Endothelial cell of umbilical vein (primary cell): ENCODE data around the gene HECW1. TPM values are rescaled to one million over a fixed set of nuclear protein-coding genes. Genes with fewer than 3 reads are reported as not detected.

Experiments
- BruUV-seq: library from RNA; stranded (reverse); fragments of 400-500 nt; replicated peaks from 2 replicates; lab custom pipeline; 2021; lab: Mats Ljungman, UMichigan
- CTCF ChIA-PET: fragments of 300-600, 350-600 bp; sonication (Branson Sonifier 250); formaldehyde crosslinking; loops from one replicate; lab custom pipeline; 2021; ENCODE audit warnings: antibody characterized with exemption, inconsistent platforms; lab: Charles Lee
- POLR2A ChIA-PET: fragments of 300-600, 350-600 bp; sonication (Branson Sonifier 250); formaldehyde crosslinking; loops from one replicate; lab custom pipeline; 2021; ENCODE audit warnings: antibody characterized with exemption, inconsistent platforms; lab: Charles Lee
- DNase-seq: peaks from one replicate; pipeline ENCODE4 v3.0.0-alpha.2; 2011; ENCODE audit warnings: low read depth, low spot score
- FAIRE-seq: peaks from 2 replicates; lab custom pipeline; 2011; peaks lifted over from hg19 to GRCh38; lab: Jason Lieb, UNC
- H2AFZ ChIP-seq: 2 replicates; pipeline ENCODE4 v1.6.0; 2012; ENCODE audit warnings: low read depth, low read length, control low read depth, inconsistent platforms
- H3K27ac ChIP-seq: 2 replicates; pipeline ENCODE4 v1.5.1; 2011; ENCODE audit warnings: low read depth, mild to moderate bottlenecking, control low read depth, low read length, moderate library complexity; ENCODE audit not compliant: insufficient read depth
- H3K27me3 ChIP-seq, 2 experiments: 2 replicates each; pipeline versions ENCODE4 v1.6.0 to v1.6.1; 2011; ENCODE audit warnings: low read length in 2 of 2, mixed read lengths in 1 of 2; ENCODE audit not compliant: control insufficient read depth in 2 of 2, insufficient read depth in 2 of 2
- H3K36me3 ChIP-seq, 2 experiments: 2 replicates in 1 of 2; 3 replicates in 1 of 2; pipeline ENCODE4 v1.5.1; 2011; ENCODE audit warnings: low read length in 2 of 2, mild to moderate bottlenecking in 1 of 2, moderate library complexity in 1 of 2; ENCODE audit not compliant: control insufficient read depth in 2 of 2, insufficient read depth in 2 of 2; ENCODE audit errors: extremely low read depth in 1 of 2
- H3K4me1 ChIP-seq: 3 replicates; pipeline ENCODE4 v1.5.1; 2011; ENCODE audit warnings: mild to moderate bottlenecking, low read length; ENCODE audit not compliant: control insufficient read depth, insufficient read depth; ENCODE audit errors: extremely low read depth
- H3K4me2 ChIP-seq: 2 replicates; pipeline ENCODE4 v1.6.1; 2011; ENCODE audit warnings: low read length, control low read depth, mixed read lengths; ENCODE audit not compliant: insufficient read depth
- H3K4me3 ChIP-seq, 3 experiments: fragments of 200-600 bp in 1 of 3; sonication (generic), shearing (Covaris generic) in 1 of 3; replicated peaks in 1 of 3; 2 replicates each; pipeline ENCODE4 v1.5.1; 2011 to 2016; ENCODE audit warnings: control low read depth in 3 of 3, low read length in 3 of 3, mild to moderate bottlenecking in 2 of 3, inconsistent platforms in 1 of 3, low read depth in 1 of 3, moderate library complexity in 1 of 3; ENCODE audit not compliant: insufficient read depth in 1 of 3
- H3K79me2 ChIP-seq: 2 replicates; pipeline ENCODE4 v1.6.0; 2012; ENCODE audit warnings: low read length, inconsistent platforms; ENCODE audit not compliant: control insufficient read depth, insufficient read depth
- H3K9ac ChIP-seq: replicated peaks from 2 replicates; pipeline ENCODE3; 2011; ENCODE audit warnings: low read length, control low read depth; ENCODE audit not compliant: insufficient read depth; ENCODE audit errors: extremely low read depth
- H3K9me1 ChIP-seq: replicated peaks from 3 replicates; pipeline ENCODE4 v1.6.0; 2011; ENCODE audit warnings: mild to moderate bottlenecking, low read length; ENCODE audit not compliant: control insufficient read depth, insufficient read depth; ENCODE audit errors: extremely low read depth
- H3K9me3 ChIP-seq: replicated peaks from 2 replicates; pipeline ENCODE4 v1.5.1; 2012; ENCODE audit warnings: low read length, inconsistent platforms; ENCODE audit not compliant: control insufficient read depth, insufficient read depth
- H4K20me1 ChIP-seq: replicated peaks from 2 replicates; pipeline ENCODE3; 2011; ENCODE audit warnings: mild to moderate bottlenecking, low read length; ENCODE audit not compliant: control insufficient read depth, insufficient read depth; ENCODE audit errors: extremely low read depth
- EZH2 ChIP-seq: IDR thresholded peaks from 2 replicates; pipeline ENCODE4 v1.6.1; 2012; ENCODE audit warnings: borderline replicate concordance, low read depth, mild to moderate bottlenecking, moderate library complexity, low read length, inconsistent platforms; ENCODE audit not compliant: severe bottlenecking
- JUN ChIP-seq: IDR thresholded peaks from 2 replicates; pipeline ENCODE4 v1.6.1; 2011; ENCODE audit warnings: borderline replicate concordance, low read depth; ENCODE audit not compliant: insufficient read length, insufficient read depth
- MYC ChIP-seq: IDR thresholded peaks from one replicate; pipeline ENCODE4 v1.6.1; 2011; ENCODE audit warnings: mild to moderate bottlenecking, low read depth, low read length
- POLR2AphosphoS5 ChIP-seq: IDR thresholded peaks from 2 replicates; pipeline ENCODE4 v1.6.1; 2012; ENCODE audit warnings: low read depth, mild to moderate bottlenecking, control low read depth, low read length, moderate library complexity; ENCODE audit not compliant: insufficient read depth
- dilution Hi-C: fragments of 300-500 bp; cut with MboI; formaldehyde crosslinking; loops from one replicate; pipeline ENCODE4 v1.15.0; 2019; ENCODE audit warnings: low sequenced_read_pairs; ENCODE audit not compliant: extremely low pct_ligation_motif_present
- intact Hi-C: fragments of 100-400 bp; cut with micrococcal nuclease; formaldehyde crosslinking; loops from one replicate; pipeline ENCODE4 v1.10.0; 2022
- polyA plus RNA-seq, 4 experiments: library from polyadenylated mRNA; depleted of rRNA in 3 of 4; stranded (reverse) in 3 of 4; unstranded in 1 of 4; fragments of >200 nt; gene quantifications; 2 replicates each; pipeline versions ENCODE4 v1.2.1 to v1.2.3, GENCODE V29; 2011 to 2012; ENCODE audit warnings: missing spikeins in 1 of 4
- total RNA-seq: library from RNA; stranded (reverse); gene quantifications from 2 replicates; pipeline ENCODE4 v1.2.3, GENCODE V29; 2021

HECW1 gene
- total and polyA plus RNA-seq, 2 donors (not counting 3 experiments of a cell fraction or from before 2014, with no cell fraction given) = not detected

GRCh38 chr7:43535810-43536585 lies 423.6 kb downstream of the HECW1 start:
- Histone ChIP-seq H4K20me1 (no peaks in the 10 kb centered on the region), H3K4me2 (no peak overlapping the region), H3K79me2 (no peaks in the 10 kb centered on the region), H3K27me3 (peaks cover 3 to 18% of the 10 kb centered on the region in 2 experiments), H3K9me1 (no peaks in the 10 kb centered on the region), H3K4me1 (no peaks in the 10 kb centered on the region), H3K9me3 (no peaks in the 10 kb centered on the region), H3K27ac (no peak overlapping the region), H2AFZ (no peak overlapping the region), H3K36me3 (no peaks in the 10 kb centered on the region), H3K9ac (no peak overlapping the region), H3K4me3 (no peak overlapping the region)
- dilution Hi-C loops (no loop called here), intact Hi-C loops (no loop called here)
- DNase-seq (no peak), FAIRE-seq (no peak)
- TF ChIP-seq POLR2AphosphoS5 (no peak), EZH2 (no peak), MYC (no peak)
- CTCF ChIA-PET = no interaction called here
- no TSS peak for BruUV-seq
- POLR2A ChIA-PET = no interaction called here

DNA sequence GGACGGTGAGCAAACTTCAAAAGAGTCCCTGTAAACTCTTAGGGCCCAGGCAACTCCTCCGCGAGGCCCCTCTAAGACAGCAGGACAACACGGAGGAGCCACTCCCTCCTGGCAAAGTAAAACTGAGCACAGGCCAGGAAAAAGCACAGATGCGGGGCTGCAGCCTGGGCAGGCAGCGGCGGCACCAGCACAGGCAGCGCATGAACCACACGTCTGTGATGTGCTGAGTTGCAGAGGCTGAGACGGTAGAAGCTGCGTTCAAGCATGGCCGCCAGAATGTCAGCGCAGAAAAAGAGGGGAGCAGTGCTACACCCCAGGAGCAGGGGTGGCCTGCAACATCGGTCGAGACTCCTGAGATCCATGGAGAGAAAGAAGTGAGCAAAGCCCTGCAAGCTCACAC lies 424.3 kb downstream of the HECW1 start:
- intact Hi-C loops = no loop called here
- POLR2A ChIA-PET = no interaction called here
- dilution Hi-C loops = no loop called here
- H3K27ac ChIP-seq = no peak overlapping the region
- H2AFZ ChIP-seq = no peak overlapping the region
- no peak overlapping the region for H3K9ac ChIP-seq
- FAIRE-seq (no peak), DNase-seq (no peak)
- peaks cover 2 to 14% of the 10 kb centered on the region in 2 experiments for H3K27me3 ChIP-seq
- H3K9me3 ChIP-seq = no peaks in the 10 kb centered on the region
- no peak overlapping the region for H3K4me2 ChIP-seq
- CTCF ChIA-PET = interaction anchor here (1.1 to 1.5 kb wide), 2 partner anchors 8 to 10 kb away, joined by 3 to 4 read pairs; no protein-coding TSS in a partner anchor
- no peaks in the 10 kb centered on the region for H3K4me1 ChIP-seq
- no peaks in the 10 kb centered on the region for H3K79me2 ChIP-seq
- no peaks in the 10 kb centered on the region for H4K20me1 ChIP-seq
- H3K9me1 ChIP-seq = no peaks in the 10 kb centered on the region
- H3K36me3 ChIP-seq = no peaks in the 10 kb centered on the region
- no peak for TF ChIP-seq JUN
- H3K4me3 ChIP-seq = no peak overlapping the region
- no TSS peak for BruUV-seq
